Measurements from ENCODE around the gene TMBIM1. TPM values are rescaled to one million over a fixed set of nuclear protein-coding genes. Genes with fewer than 3 reads are reported as not detected.

The TMBIM1 gene
- total RNA-seq, 1 experiment from 2014 or later: 187 TPM

- no peaks in the 10 kb centered on the region for H3K27me3 ChIP-seq (ENCODE audit: insufficient read depth, low read depth)
- peak overlapping the region; percentile 27; the same call in 1 of the 2 replicates for H3K4me3 ChIP-seq
- H3F3A ChIP-seq (ENCODE audit: insufficient read depth, low read depth): peaks cover 64% of the 10 kb centered on the region
- peak overlapping the region; percentile 96 for H3K27ac ChIP-seq
- H3K4me2 ChIP-seq: peak overlapping the region; percentile 75
- no peak overlapping the region for H2AFZ ChIP-seq
- CTCF ChIA-PET: interaction anchor here (0.6 to 1.6 kb wide), 2 partner anchors 8 to 16 kb away, joined by 11 to 14 read pairs; no protein-coding TSS in a partner anchor
- TF ChIP-seq CTCF (conservative IDR thresholded peaks at IDR 0.05) (no peak), EZH2 (IDR thresholded peaks at IDR 0.05; ENCODE audit: low read depth) (no peak)
- intact Hi-C loops (cut with micrococcal nuclease; ENCODE audit: unreplicated experiment): no loop called here
- peak in 1 of 2 experiments; percentile 92 for DNase-seq
- no peaks in the 10 kb centered on the region for H3K9me3 ChIP-seq (ENCODE audit: insufficient read depth, low read depth)
- BruUV-seq (replicated peaks): no TSS peak
- H3K79me2 ChIP-seq (ENCODE audit: low read depth): peaks cover 23% of the 10 kb centered on the region
- H4K20me1 ChIP-seq (ENCODE audit: insufficient read depth): peaks cover 3% of the 10 kb centered on the region; the same call in 1 of the 2 replicates
- no peaks in the 10 kb centered on the region for H3K36me3 ChIP-seq (ENCODE audit: low read depth)
- peaks cover 81% of the 10 kb centered on the region for H3K4me1 ChIP-seq (replicated peaks; ENCODE audit: insufficient read depth)
- H3K9me2 ChIP-seq (ENCODE audit: insufficient read depth): no peaks in the 10 kb centered on the region
- POLR2A ChIA-PET (ENCODE audit: unreplicated experiment): interaction anchor here (0.7 kb wide), 2 partner anchors 22 to 24 kb away, joined by 3 read pairs; no protein-coding TSS in a partner anchor
Observed at GRCh38 chr2:218295029-218295428, 2.7 kb upstream of the TMBIM1 start.

GRCh38 chr2:218294430-218295022 lies 2.2 kb upstream of the TMBIM1 start:
- H3K27me3 ChIP-seq (ENCODE audit: insufficient read depth, low read depth): no peaks in the 10 kb centered on the region
- H3K36me3 ChIP-seq (ENCODE audit: low read depth): no peaks in the 10 kb centered on the region
- H3K9me3 ChIP-seq (ENCODE audit: insufficient read depth, low read depth): no peaks in the 10 kb centered on the region
- no peak overlapping the region for H3K4me3 ChIP-seq
- peak overlapping the region; percentile 96 for H3K27ac ChIP-seq
- peaks cover 28% of the 10 kb centered on the region for H3K79me2 ChIP-seq (ENCODE audit: low read depth)
- peaks cover 86% of the 10 kb centered on the region for H3K4me1 ChIP-seq (replicated peaks; ENCODE audit: insufficient read depth)
- no peak for TF ChIP-seq EZH2 (IDR thresholded peaks at IDR 0.05; ENCODE audit: low read depth)
- no peak for TF ChIP-seq CTCF (conservative IDR thresholded peaks at IDR 0.05)
- peaks cover 3% of the 10 kb centered on the region; the same call in 1 of the 2 replicates for H4K20me1 ChIP-seq (ENCODE audit: insufficient read depth)
- no peaks in the 10 kb centered on the region for H3K9me2 ChIP-seq (ENCODE audit: insufficient read depth)
- CTCF ChIA-PET: interaction anchor here (1.6 kb wide), 1 partner anchor 8 kb away, joined by 11 read pairs; no protein-coding TSS in a partner anchor
- no peak overlapping the region for H2AFZ ChIP-seq
- POLR2A ChIA-PET (ENCODE audit: unreplicated experiment): interaction anchor here (0.5 to 0.6 kb wide), 2 partner anchors 93 to 105 kb away, joined by 3 to 4 read pairs; partner anchors contain the start of gene CTDSP1
- BruUV-seq (replicated peaks): no TSS peak
- peak overlapping the region; percentile 75 for H3K4me2 ChIP-seq
- intact Hi-C loops (cut with micrococcal nuclease; ENCODE audit: unreplicated experiment): loop anchor here (5.0 kb wide), 1 partner anchor 273 kb away; the partner anchor contains the start of genes CNOT9 and USP37
- peak in 1 of 2 experiments; percentile 69 for DNase-seq
- H3F3A ChIP-seq (ENCODE audit: insufficient read depth, low read depth): peaks cover 64% of the 10 kb centered on the region

DNA sequence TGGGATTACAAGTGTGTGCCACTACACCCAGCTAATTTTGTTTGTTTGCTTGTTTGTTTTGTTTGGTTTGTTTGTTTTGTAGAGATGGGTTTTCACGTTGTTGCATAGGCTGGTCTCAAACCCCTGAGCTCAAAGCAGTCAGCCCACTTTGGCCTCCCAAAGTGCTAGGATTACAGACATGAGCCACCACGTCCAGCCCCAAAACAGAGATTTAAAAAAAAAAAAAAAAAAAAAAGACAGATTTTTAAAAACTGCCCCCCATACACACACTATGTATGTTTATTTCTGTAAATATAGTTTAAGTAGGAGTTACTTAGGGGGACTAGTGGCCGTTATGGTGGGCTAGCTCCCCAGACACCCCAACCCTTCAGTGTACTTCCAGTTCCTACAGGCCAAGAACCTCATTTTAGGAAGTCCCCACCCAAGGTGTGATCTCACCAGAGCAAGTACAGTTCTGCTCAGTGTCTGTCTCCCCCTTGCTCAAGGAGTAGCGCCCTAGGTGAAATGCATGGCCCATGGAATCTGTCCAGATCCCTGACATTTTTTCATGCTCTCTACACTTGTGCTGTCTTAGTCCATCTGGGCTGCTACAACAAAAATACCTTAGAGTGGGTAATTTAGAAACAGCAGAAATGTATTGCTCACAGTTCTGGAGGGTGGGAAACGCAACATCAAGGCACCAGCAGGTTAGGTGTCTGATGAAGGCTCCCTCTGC lies 1.6 kb upstream of the TMBIM1 start:
- POLR2A ChIA-PET (ENCODE audit: unreplicated experiment): interaction anchor here (0.5 to 0.6 kb wide), 2 partner anchors 94 to 106 kb away, joined by 3 to 4 read pairs; partner anchors contain the start of gene CTDSP1
- BruUV-seq (replicated peaks): no TSS peak

More for the DNA sequence above, 1.6 kb upstream of the TMBIM1 start:
- TF ChIP-seq CTCF (conservative IDR thresholded peaks at IDR 0.05): no peak
- no peak for TF ChIP-seq EZH2 (IDR thresholded peaks at IDR 0.05; ENCODE audit: low read depth)
- Histone ChIP-seq H3K4me1 (replicated peaks; ENCODE audit: insufficient read depth) (peaks cover 86% of the 10 kb centered on the region), H3K27me3 (ENCODE audit: insufficient read depth, low read depth) (no peaks in the 10 kb centered on the region), H2AFZ (no peak overlapping the region), H3F3A (ENCODE audit: insufficient read depth, low read depth) (peaks cover 62% of the 10 kb centered on the region), H3K9me3 (ENCODE audit: insufficient read depth, low read depth) (no peaks in the 10 kb centered on the region), H3K9me2 (ENCODE audit: insufficient read depth) (no peaks in the 10 kb centered on the region), H3K4me3 (no peak overlapping the region), H3K27ac (peak overlapping the region; percentile 96), H4K20me1 (ENCODE audit: insufficient read depth) (peaks cover 3% of the 10 kb centered on the region; the same call in 1 of the 2 replicates), H3K4me2 (peak overlapping the region; percentile 75), H3K79me2 (ENCODE audit: low read depth) (peaks cover 34% of the 10 kb centered on the region), H3K36me3 (ENCODE audit: low read depth) (no peaks in the 10 kb centered on the region)
- CTCF ChIA-PET: interaction anchor here (0.7 to 4.5 kb wide), 2 partner anchors 21 to 460 kb away, joined by 3 to 26 read pairs; no protein-coding TSS in a partner anchor
- intact Hi-C loops (cut with micrococcal nuclease; ENCODE audit: unreplicated experiment): loop anchor here (2.0 to 5.0 kb wide), 2 partner anchors 103 to 273 kb away; partner anchors contain the start of genes CNOT9 and USP37
- no peak for DNase-seq
